ENCODE data around the gene PLOD2.

- TF ChIP-seq CTCF (conservative IDR thresholded peaks at IDR 0.05; ENCODE audit: low read depth, low read length) (no peak), POLR2A (IDR thresholded peaks at IDR 0.05; ENCODE audit: low read depth, low read length) (no peak), BHLHE40 (IDR thresholded peaks at IDR 0.05; ENCODE audit: low read depth, low read length) (no peak), CEBPB (IDR thresholded peaks at IDR 0.05; ENCODE audit: low read depth, low read length) (peak; percentile 86), SMC3 (IDR thresholded peaks at IDR 0.05; ENCODE audit: low read depth, low read length) (no peak), RCOR1 (IDR thresholded peaks at IDR 0.05; ENCODE audit: insufficient replicate concordance, low read length) (no peak), USF2 (IDR thresholded peaks at IDR 0.05; ENCODE audit: low read depth, low read length) (no peak), FOS (IDR thresholded peaks at IDR 0.05; ENCODE audit: low read depth, low read length) (no peak), RAD21 (IDR thresholded peaks at IDR 0.05; ENCODE audit: low read length) (no peak), RFX5 (IDR thresholded peaks at IDR 0.05; ENCODE audit: low read depth, low read length) (no peak), NFE2L2 (IDR thresholded peaks at IDR 0.05; ENCODE audit: low read depth, low read length) (no peak), MAZ (IDR thresholded peaks at IDR 0.05; ENCODE audit: borderline replicate concordance, low read depth, low read length) (no peak)
These were observed 125.6 kb downstream of the PLOD2 start for GRCh38 chr3:146035366-146035765.

Data from IMR-90 (cell line).